Inflammatory macrophage treated with lipopolysaccharide for 1 hour (primary cell): ENCODE data around the gene SLC20A1.
A peak's percentile ranks its signal among the peaks of the same experiment; 100 is the strongest.
"Not testable (repeated sequence)": the region's sequence is repeated elsewhere in the genome, so short reads cannot be mapped to it uniquely, and the experiment has no call there.

ENCODE experiments used
- DNase-seq, 2 donors: peaks; one replicate each; pipeline ENCODE4 v3.0.0-alpha.2; 2020 to 2022

SLC20A1 gene

GRCh38 chr2:112645310-112646101 is at the start of gene SLC20A1:
Gene SLC20A1 (plus strand): TSS chr2:112645939. CDS start chr2:112646829, 890 bp downstream.
- peak; percentile 96 to 98 for DNase-seq

- DNase-seq = no peak
These were observed 48.0 kb upstream of the SLC20A1 start for GRCh38 chr2:112597537-112598322.

- DNase-seq = no peak
These were observed 45.1 kb upstream of the SLC20A1 start for GRCh38 chr2:112600634-112601033.

GRCh38 chr2:112601754-112602153 is 44.0 kb upstream of the SLC20A1 start:
- no peak for DNase-seq

GRCh38 chr2:112602917-112603316 is 42.8 kb upstream of the SLC20A1 start:
- DNase-seq = no peak

GRCh38 chr2:112603731-112604130 is 42.0 kb upstream of the SLC20A1 start:
- no peak for DNase-seq

GRCh38 chr2:112604952-112605351 is 40.8 kb upstream of the SLC20A1 start:
- DNase-seq = no peak

GRCh38 chr2:112605926-112606325 is 39.8 kb upstream of the SLC20A1 start:
- no peak for DNase-seq

- no peak for DNase-seq
These were observed 39.2 kb upstream of the SLC20A1 start for GRCh38 chr2:112606547-112606946.

- DNase-seq = no peak
These were observed 37.9 kb upstream of the SLC20A1 start for GRCh38 chr2:112607680-112608438.

GRCh38 chr2:112609320-112609719 is 36.4 kb upstream of the SLC20A1 start:
- DNase-seq = not testable (repeated sequence)

- DNase-seq = not testable (repeated sequence)
These were observed 33.5 kb upstream of the SLC20A1 start for GRCh38 chr2:112612283-112612682.

GRCh38 chr2:112614201-112614840 is 31.4 kb upstream of the SLC20A1 start:
- no peak for DNase-seq

- DNase-seq = no peak
These were observed 30.7 kb upstream of the SLC20A1 start for GRCh38 chr2:112615051-112615450.

GRCh38 chr2:112615798-112616197 is 29.9 kb upstream of the SLC20A1 start:
- not testable (repeated sequence) for DNase-seq

- DNase-seq = no peak
These were observed 27.4 kb upstream of the SLC20A1 start for GRCh38 chr2:112618383-112618782.

GRCh38 chr2:112621790-112622527 is 23.8 kb upstream of the SLC20A1 start:
- no peak for DNase-seq

- peak in 1 of 2 donors; percentile 42 for DNase-seq
These were observed 23.2 kb upstream of the SLC20A1 start for GRCh38 chr2:112622528-112622849.

- peak; percentile 47 to 63 for DNase-seq
These were observed 21.6 kb upstream of the SLC20A1 start for GRCh38 chr2:112623913-112624777.

- DNase-seq = no peak
These were observed 20.1 kb upstream of the SLC20A1 start for GRCh38 chr2:112625474-112626114.
